SK-N-SH treated with all-trans-retinoic acid at 6 μM for 48 hours (cell line): Measurements from ENCODE around the gene TMED6.

Source experiments
- ATAC-seq: fragments of 200-7000 bp; cut with Tn5 transposase; 3 replicates; pipeline ENCODE4 v1.9.1; 2020; ENCODE audit warnings: mild to moderate bottlenecking, moderate library complexity
- BACH2 ChIP-seq: fragments of 250-450 bp; sonication (Bioruptor Pico); IDR thresholded peaks from 2 replicates; pipeline ENCODE4 v1.9.0; 2021; ENCODE audit warnings: mild to moderate bottlenecking, borderline replicate concordance
- CSDC2 ChIP-seq: fragments of 250-450 bp; sonication (Bioruptor Pico); IDR thresholded peaks from 2 replicates; pipeline ENCODE4 v1.5.0; 2020; ENCODE audit warnings: mild to moderate bottlenecking, moderate library complexity
- ESRRG ChIP-seq: fragments of 250-450 bp; sonication (Bioruptor Pico); IDR thresholded peaks from 2 replicates; pipeline ENCODE4 v1.6.1; 2021; ENCODE audit warnings: mild to moderate bottlenecking
- GLIS3 ChIP-seq: fragments of 250-450 bp; sonication (Bioruptor Pico); IDR thresholded peaks from 2 replicates; pipeline ENCODE4 v1.5.0; 2020; ENCODE audit warnings: mild to moderate bottlenecking, moderate library complexity
- ISL1 ChIP-seq: fragments of 250-450 bp; sonication (Bioruptor Pico); IDR thresholded peaks from 2 replicates; pipeline ENCODE4 v2.1.2; 2022; ENCODE audit warnings: mild to moderate bottlenecking, moderate library complexity
- OSR1 ChIP-seq: fragments of 250-450 bp; sonication (Bioruptor Pico); IDR thresholded peaks from 2 replicates; pipeline ENCODE4 v1.8.0; 2022; ENCODE audit warnings: moderate library complexity, mild to moderate bottlenecking, inconsistent platforms
- RARB ChIP-seq: fragments of 250-450 bp; sonication (Bioruptor Pico); IDR thresholded peaks from 2 replicates; pipeline ENCODE4 v1.8.0; 2021; ENCODE audit warnings: mild to moderate bottlenecking, moderate library complexity
- TCF4 ChIP-seq: fragments of 250-450 bp; sonication (Bioruptor Pico); IDR thresholded peaks from 2 replicates; pipeline ENCODE4 v1.8.0; 2021; ENCODE audit warnings: mild to moderate bottlenecking, moderate library complexity, borderline replicate concordance
- TOX ChIP-seq: fragments of 250-450 bp; sonication (Bioruptor Pico); IDR thresholded peaks from 2 replicates; pipeline ENCODE4 v1.8.0; 2021; ENCODE audit warnings: mild to moderate bottlenecking, moderate library complexity, borderline replicate concordance
- ZC3H10 ChIP-seq: fragments of 250-450 bp; sonication (Bioruptor Pico); IDR thresholded peaks from 2 replicates; pipeline ENCODE4 v1.5.1; 2021; ENCODE audit warnings: mild to moderate bottlenecking, moderate library complexity
- ZFP3 ChIP-seq: fragments of 250-450 bp; sonication (Bioruptor Pico); IDR thresholded peaks from 2 replicates; pipeline ENCODE4 v1.5.0; 2020; ENCODE audit warnings: mild to moderate bottlenecking, moderate library complexity
- ZFP30 ChIP-seq: fragments of 450-650 bp; formaldehyde crosslinking; IDR thresholded peaks from 2 replicates; pipeline ENCODE4 v1.5.0; 2022; ENCODE audit warnings: mild to moderate bottlenecking, moderate library complexity
- ZNF70 ChIP-seq: fragments of 450-650 bp; formaldehyde crosslinking; IDR thresholded peaks from 2 replicates; pipeline ENCODE4 v1.5.0; 2020; ENCODE audit warnings: mild to moderate bottlenecking, moderate library complexity
- TF ChIP-seq, protein P1 (sequence below): fragments of 250-450 bp; sonication (Bioruptor Pico); IDR thresholded peaks from 2 replicates; pipeline ENCODE4 v1.5.1; 2020; ENCODE audit warnings: low read depth, mild to moderate bottlenecking, moderate library complexity
- TF ChIP-seq, protein P2 (sequence below): fragments of 250-450 bp; sonication (Bioruptor Pico); IDR thresholded peaks from 2 replicates; pipeline ENCODE4 v1.5.0; 2020; ENCODE audit warnings: mild to moderate bottlenecking, moderate library complexity
- TF ChIP-seq, protein P3 (sequence below): fragments of 250-450 bp; sonication (Bioruptor Pico); IDR thresholded peaks from 2 replicates; pipeline ENCODE4 v1.8.0; 2021; ENCODE audit warnings: low read depth, mild to moderate bottlenecking, moderate library complexity, borderline replicate concordance
- TF ChIP-seq, protein P4 (sequence below): fragments of 250-450 bp; sonication (Bioruptor Pico); IDR thresholded peaks from 2 replicates; pipeline ENCODE4 v1.5.1; 2021; ENCODE audit warnings: mild to moderate bottlenecking, moderate library complexity
- TF ChIP-seq, protein P5 (sequence below): fragments of 250-450 bp; sonication (Bioruptor Pico); IDR thresholded peaks from 2 replicates; pipeline ENCODE4 v1.8.0; 2020; ENCODE audit warnings: mild to moderate bottlenecking, moderate library complexity, borderline replicate concordance

Gene TMED6

DNA sequence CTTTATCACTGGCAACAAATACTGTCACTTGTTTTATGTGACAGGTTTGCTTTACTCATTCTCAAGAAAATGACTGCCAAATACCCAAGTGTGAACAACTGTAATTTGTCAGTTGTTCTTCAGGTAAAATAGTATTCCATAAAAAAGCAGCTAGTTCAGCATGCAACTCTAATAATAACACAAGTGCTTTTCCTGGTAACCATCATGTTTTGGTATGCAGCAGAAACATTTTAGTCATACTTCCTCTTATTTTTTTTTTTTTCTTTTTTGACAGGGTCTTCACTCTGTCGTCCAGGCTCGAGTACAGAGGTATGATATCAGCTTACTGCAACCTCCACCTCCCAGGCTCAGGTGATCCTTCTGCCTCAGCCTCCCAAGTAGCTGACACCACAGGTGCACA lies 29.6 kb upstream of the TMED6 start (continued):
- TF ChIP-seq, protein P1, sequence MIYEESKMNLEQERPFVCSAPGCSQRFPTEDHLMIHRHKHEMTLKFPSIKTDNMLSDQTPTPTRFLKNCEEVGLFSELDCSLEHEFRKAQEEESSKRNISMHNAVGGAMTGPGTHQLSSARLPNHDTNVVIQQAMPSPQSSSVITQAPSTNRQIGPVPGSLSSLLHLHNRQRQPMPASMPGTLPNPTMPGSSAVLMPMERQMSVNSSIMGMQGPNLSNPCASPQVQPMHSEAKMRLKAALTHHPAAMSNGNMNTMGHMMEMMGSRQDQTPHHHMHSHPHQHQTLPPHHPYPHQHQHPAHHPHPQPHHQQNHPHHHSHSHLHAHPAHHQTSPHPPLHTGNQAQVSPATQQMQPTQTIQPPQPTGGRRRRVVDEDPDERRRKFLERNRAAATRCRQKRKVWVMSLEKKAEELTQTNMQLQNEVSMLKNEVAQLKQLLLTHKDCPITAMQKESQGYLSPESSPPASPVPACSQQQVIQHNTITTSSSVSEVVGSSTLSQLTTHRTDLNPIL (CRISPR knock-in tag), result no peak
- no peak for TF ChIP-seq ZNF70

DNA sequence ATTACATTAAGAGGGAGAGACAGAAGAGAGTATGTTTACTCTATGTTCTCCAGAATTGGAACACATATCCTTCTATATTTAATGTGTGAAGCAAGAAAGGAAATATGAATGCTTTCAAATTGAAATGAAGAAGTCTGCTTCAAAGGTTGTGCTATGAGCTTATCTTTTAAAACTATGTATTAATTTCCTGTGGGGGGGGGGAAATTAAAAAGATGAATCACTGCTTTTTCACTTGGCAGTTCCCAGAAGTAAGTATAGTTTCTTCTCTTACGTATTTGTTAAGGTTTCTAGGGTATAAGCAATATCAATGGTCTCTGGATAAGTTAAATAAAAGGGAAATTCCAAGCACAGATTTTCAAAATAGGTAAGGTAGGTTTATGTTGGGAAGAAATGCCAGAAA lies 27.2 kb upstream of the TMED6 start:
- TF ChIP-seq OSR1 (CRISPR knock-in tag) (no peak), ZFP30 (no peak), TOX (CRISPR knock-in tag) (no peak), TCF4 (no peak; the same call in 1 of the 2 replicates), ZNF70 (no peak), BACH2 (CRISPR knock-in tag) (no peak), CSDC2 (CRISPR knock-in tag) (no peak), RARB (no peak)
- TF ChIP-seq, protein P2, sequence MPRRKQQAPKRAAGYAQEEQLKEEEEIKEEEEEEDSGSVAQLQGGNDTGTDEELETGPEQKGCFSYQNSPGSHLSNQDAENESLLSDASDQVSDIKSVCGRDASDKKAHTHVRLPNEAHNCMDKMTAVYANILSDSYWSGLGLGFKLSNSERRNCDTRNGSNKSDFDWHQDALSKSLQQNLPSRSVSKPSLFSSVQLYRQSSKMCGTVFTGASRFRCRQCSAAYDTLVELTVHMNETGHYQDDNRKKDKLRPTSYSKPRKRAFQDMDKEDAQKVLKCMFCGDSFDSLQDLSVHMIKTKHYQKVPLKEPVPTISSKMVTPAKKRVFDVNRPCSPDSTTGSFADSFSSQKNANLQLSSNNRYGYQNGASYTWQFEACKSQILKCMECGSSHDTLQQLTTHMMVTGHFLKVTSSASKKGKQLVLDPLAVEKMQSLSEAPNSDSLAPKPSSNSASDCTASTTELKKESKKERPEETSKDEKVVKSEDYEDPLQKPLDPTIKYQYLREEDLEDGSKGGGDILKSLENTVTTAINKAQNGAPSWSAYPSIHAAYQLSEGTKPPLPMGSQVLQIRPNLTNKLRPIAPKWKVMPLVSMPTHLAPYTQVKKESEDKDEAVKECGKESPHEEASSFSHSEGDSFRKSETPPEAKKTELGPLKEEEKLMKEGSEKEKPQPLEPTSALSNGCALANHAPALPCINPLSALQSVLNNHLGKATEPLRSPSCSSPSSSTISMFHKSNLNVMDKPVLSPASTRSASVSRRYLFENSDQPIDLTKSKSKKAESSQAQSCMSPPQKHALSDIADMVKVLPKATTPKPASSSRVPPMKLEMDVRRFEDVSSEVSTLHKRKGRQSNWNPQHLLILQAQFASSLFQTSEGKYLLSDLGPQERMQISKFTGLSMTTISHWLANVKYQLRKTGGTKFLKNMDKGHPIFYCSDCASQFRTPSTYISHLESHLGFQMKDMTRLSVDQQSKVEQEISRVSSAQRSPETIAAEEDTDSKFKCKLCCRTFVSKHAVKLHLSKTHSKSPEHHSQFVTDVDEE (CRISPR knock-in tag), result no peak
- no peak for ATAC-seq

DNA sequence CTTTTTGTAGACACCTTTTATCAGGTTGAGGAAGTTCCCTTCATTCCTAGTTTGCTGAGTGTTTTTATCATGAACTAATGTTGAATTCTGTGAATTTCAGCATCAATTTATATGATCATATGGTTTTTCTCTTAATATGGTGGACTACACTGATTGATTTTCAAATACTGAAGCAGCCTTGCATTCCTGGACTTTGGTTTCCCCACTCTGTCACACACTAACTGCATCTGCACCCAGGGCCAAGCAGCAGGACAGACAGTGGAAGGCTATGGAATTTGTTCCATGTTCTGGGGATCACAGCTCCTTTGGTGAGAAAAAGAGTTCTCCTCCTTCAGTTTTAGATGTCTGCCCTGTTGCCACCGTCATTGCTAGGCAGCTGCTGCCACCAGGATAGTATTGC lies 26.4 kb upstream of the TMED6 start:
- ATAC-seq, result no peak

More for the DNA sequence above, 26.4 kb upstream of the TMED6 start:
- TF ChIP-seq, protein P3, sequence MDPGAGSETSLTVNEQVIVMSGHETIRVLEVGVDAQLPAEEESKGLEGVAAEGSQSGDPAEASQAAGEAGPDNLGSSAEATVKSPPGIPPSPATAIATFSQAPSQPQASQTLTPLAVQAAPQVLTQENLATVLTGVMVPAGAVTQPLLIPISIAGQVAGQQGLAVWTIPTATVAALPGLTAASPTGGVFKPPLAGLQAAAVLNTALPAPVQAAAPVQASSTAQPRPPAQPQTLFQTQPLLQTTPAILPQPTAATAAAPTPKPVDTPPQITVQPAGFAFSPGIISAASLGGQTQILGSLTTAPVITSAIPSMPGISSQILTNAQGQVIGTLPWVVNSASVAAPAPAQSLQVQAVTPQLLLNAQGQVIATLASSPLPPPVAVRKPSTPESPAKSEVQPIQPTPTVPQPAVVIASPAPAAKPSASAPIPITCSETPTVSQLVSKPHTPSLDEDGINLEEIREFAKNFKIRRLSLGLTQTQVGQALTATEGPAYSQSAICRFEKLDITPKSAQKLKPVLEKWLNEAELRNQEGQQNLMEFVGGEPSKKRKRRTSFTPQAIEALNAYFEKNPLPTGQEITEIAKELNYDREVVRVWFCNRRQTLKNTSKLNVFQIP (CRISPR knock-in tag), result no peak
- no peak for TF ChIP-seq OSR1 (CRISPR knock-in tag)
- no peak for TF ChIP-seq BACH2 (CRISPR knock-in tag)
- TF ChIP-seq, protein P4, sequence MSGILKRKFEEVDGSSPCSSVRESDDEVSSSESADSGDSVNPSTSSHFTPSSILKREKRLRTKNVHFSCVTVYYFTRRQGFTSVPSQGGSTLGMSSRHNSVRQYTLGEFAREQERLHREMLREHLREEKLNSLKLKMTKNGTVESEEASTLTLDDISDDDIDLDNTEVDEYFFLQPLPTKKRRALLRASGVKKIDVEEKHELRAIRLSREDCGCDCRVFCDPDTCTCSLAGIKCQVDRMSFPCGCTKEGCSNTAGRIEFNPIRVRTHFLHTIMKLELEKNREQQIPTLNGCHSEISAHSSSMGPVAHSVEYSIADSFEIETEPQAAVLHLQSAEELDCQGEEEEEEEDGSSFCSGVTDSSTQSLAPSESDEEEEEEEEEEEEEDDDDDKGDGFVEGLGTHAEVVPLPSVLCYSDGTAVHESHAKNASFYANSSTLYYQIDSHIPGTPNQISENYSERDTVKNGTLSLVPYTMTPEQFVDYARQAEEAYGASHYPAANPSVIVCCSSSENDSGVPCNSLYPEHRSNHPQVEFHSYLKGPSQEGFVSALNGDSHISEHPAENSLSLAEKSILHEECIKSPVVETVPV (CRISPR knock-in tag), result no peak
- TF ChIP-seq, protein P1 (CRISPR knock-in tag), result no peak
- TF ChIP-seq ZFP30, result no peak
- no peak for TF ChIP-seq GLIS3 (CRISPR knock-in tag)
- TF ChIP-seq CSDC2 (CRISPR knock-in tag), result no peak
- TF ChIP-seq ESRRG (CRISPR knock-in tag), result no peak
- TF ChIP-seq ZC3H10 (CRISPR knock-in tag), result no peak
- TF ChIP-seq, protein P5, sequence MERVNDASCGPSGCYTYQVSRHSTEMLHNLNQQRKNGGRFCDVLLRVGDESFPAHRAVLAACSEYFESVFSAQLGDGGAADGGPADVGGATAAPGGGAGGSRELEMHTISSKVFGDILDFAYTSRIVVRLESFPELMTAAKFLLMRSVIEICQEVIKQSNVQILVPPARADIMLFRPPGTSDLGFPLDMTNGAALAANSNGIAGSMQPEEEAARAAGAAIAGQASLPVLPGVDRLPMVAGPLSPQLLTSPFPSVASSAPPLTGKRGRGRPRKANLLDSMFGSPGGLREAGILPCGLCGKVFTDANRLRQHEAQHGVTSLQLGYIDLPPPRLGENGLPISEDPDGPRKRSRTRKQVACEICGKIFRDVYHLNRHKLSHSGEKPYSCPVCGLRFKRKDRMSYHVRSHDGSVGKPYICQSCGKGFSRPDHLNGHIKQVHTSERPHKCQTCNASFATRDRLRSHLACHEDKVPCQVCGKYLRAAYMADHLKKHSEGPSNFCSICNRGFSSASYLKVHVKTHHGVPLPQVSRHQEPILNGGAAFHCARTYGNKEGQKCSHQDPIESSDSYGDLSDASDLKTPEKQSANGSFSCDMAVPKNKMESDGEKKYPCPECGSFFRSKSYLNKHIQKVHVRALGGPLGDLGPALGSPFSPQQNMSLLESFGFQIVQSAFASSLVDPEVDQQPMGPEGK, result no peak
- TF ChIP-seq ISL1 (CRISPR knock-in tag), result no peak
- no peak for TF ChIP-seq ZFP3
- no peak for TF ChIP-seq ZNF70
- TF ChIP-seq TOX (CRISPR knock-in tag), result no peak
